Loucy (cell line): ENCODE results near the gene FGF12.

Source experiments
- H2AFZ ChIP-seq: fragments of 200-600 bp; sonication (generic); 2 replicates; pipeline ENCODE4 v1.6.0; 2016; ENCODE audit warnings: antibody characterized with exemption, mild to moderate bottlenecking, low read length, moderate library complexity
- H3F3A ChIP-seq: fragments of 200-600 bp; 2 replicates; pipeline ENCODE4 v1.6.0; 2016; ENCODE audit warnings: antibody characterized with exemption, low read depth, mild to moderate bottlenecking
- H3K27me3 ChIP-seq: fragments of 200-600 bp; sonication (generic); 2 replicates; pipeline ENCODE4 v1.6.1; 2014; ENCODE audit warnings: low read length, mild to moderate bottlenecking; ENCODE audit not compliant: insufficient read depth, poor library complexity, severe bottlenecking
- H3K36me3 ChIP-seq: fragments of 200-600 bp; sonication (generic); 2 replicates; pipeline ENCODE4 v1.6.1; 2016; ENCODE audit warnings: low read length; ENCODE audit not compliant: insufficient read depth
- H3K4me1 ChIP-seq: fragments of 200-600 bp; sonication (generic); 2 replicates; pipeline ENCODE4 v1.5.1; 2014; ENCODE audit warnings: low read length, mild to moderate bottlenecking; ENCODE audit not compliant: insufficient read depth, poor library complexity, severe bottlenecking
- H3K4me2 ChIP-seq: fragments of 200-600 bp; sonication (generic); 2 replicates; pipeline ENCODE4 v1.6.0; 2014; ENCODE audit warnings: antibody characterized with exemption, low read length, low read depth, mild to moderate bottlenecking; ENCODE audit not compliant: poor library complexity, severe bottlenecking
- H3K4me3 ChIP-seq: fragments of 200-600 bp; sonication (generic); 2 replicates; pipeline ENCODE4 v1.5.1; 2014; ENCODE audit warnings: low read length, mild to moderate bottlenecking, mixed read lengths; ENCODE audit not compliant: poor library complexity, severe bottlenecking
- H3K79me2 ChIP-seq: fragments of 200-600 bp; sonication (generic); 2 replicates; pipeline ENCODE4 v1.6.1; 2014; ENCODE audit warnings: low read length; ENCODE audit not compliant: insufficient read depth
- H3K9ac ChIP-seq: fragments of 200-600 bp; sonication (generic); 2 replicates; pipeline ENCODE4 v1.6.0; 2014; ENCODE audit warnings: mild to moderate bottlenecking, low read depth, low read length, moderate library complexity; ENCODE audit not compliant: poor library complexity, severe bottlenecking
- H3K9me2 ChIP-seq: fragments of 200-600 bp; sonication (generic); replicated peaks from 2 replicates; pipeline ENCODE4 v1.6.1; 2016; ENCODE audit warnings: low read depth, low read length, mixed read lengths
- H3K9me3 ChIP-seq: fragments of 200-600 bp; sonication (generic); 2 replicates; pipeline ENCODE4 v1.6.1; 2014; ENCODE audit warnings: mild to moderate bottlenecking, antibody characterized with exemption, low read length, low read depth; ENCODE audit not compliant: insufficient read depth
- H4K20me1 ChIP-seq: fragments of 200-600 bp; sonication (generic); 2 replicates; pipeline ENCODE4 v1.6.0; 2014; ENCODE audit warnings: antibody characterized with exemption, low read length, mild to moderate bottlenecking; ENCODE audit not compliant: insufficient read depth, poor library complexity, severe bottlenecking
- CTCF ChIP-seq: fragments of 200-600 bp; sonication (generic); conservative IDR thresholded peaks from 2 replicates; pipeline ENCODE4 v1.5.1; 2014; ENCODE audit warnings: mild to moderate bottlenecking, antibody characterized with exemption, low read length
- EZH2phosphoT487 ChIP-seq: fragments of 200-600 bp; IDR thresholded peaks from 2 replicates; pipeline ENCODE4 v1.6.1; 2018; ENCODE audit warnings: antibody characterized with exemption, mild to moderate bottlenecking, moderate library complexity, borderline replicate concordance

FGF12 gene

GRCh38 chr3:192629429-192629828 is 97.9 kb downstream of the FGF12 start:
- no peak overlapping the region for H2AFZ ChIP-seq
- no peaks in the 10 kb centered on the region for H3F3A ChIP-seq
- H3K9ac ChIP-seq: no peak overlapping the region

GRCh38 chr3:192621909-192622308 is 105.4 kb downstream of the FGF12 start:
- H3K9me3 ChIP-seq: no peaks in the 10 kb centered on the region
- H3K9ac ChIP-seq: no peak overlapping the region
- no peaks in the 10 kb centered on the region for H3K79me2 ChIP-seq
- TF ChIP-seq EZH2phosphoT487: no peak
- no peak for TF ChIP-seq CTCF
- no peak overlapping the region for H2AFZ ChIP-seq
- H3K27me3 ChIP-seq: no peaks in the 10 kb centered on the region
- H3F3A ChIP-seq: no peaks in the 10 kb centered on the region
- no peaks in the 10 kb centered on the region for H3K4me1 ChIP-seq
- H3K4me2 ChIP-seq: no peak overlapping the region
- no peak overlapping the region for H3K4me3 ChIP-seq
- H4K20me1 ChIP-seq: no peaks in the 10 kb centered on the region
- H3K36me3 ChIP-seq: no peaks in the 10 kb centered on the region
- no peaks in the 10 kb centered on the region for H3K9me2 ChIP-seq

More at GRCh38 chr3:192629429-192629828, 97.9 kb downstream of the FGF12 start:
- Histone ChIP-seq H3K4me2 (no peak overlapping the region), H3K79me2 (no peaks in the 10 kb centered on the region), H3K4me1 (no peaks in the 10 kb centered on the region), H3K36me3 (no peaks in the 10 kb centered on the region), H3K9me3 (no peaks in the 10 kb centered on the region), H3K9me2 (0 out of 2 replicates have a peak, but pooled peaks cover 7% of the 10 kb centered on the region), H3K27me3 (no peaks in the 10 kb centered on the region), H4K20me1 (no peaks in the 10 kb centered on the region), H3K4me3 (no peak overlapping the region)
- TF ChIP-seq EZH2phosphoT487 (no peak), CTCF (no peak)

DNA sequence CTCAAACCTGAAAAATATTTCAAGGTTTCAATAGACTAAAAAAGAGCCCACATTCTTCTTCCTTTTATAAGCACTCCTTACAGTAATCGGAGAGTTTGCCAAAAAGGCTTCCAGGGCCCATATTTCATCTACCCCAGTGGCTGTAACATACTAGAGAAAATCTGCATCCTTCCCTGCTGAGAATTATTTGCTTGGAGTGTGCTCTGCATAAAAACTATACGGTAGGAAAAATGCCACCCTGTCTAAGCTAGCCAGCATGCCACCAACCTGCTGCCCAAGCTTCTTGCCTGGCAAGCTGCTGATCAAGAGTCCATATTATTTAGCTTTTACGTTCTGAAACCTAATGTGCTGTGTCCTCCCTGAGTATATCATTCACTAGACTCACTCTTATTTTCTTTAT is 107.1 kb downstream of the FGF12 start:
- H3F3A ChIP-seq: no peaks in the 10 kb centered on the region
- H3K27me3 ChIP-seq: no peaks in the 10 kb centered on the region
- H3K4me2 ChIP-seq: no peak overlapping the region
- no peaks in the 10 kb centered on the region for H3K79me2 ChIP-seq
- H3K9ac ChIP-seq: no peak overlapping the region
- no peaks in the 10 kb centered on the region for H3K36me3 ChIP-seq
- TF ChIP-seq EZH2phosphoT487: no peak
- H2AFZ ChIP-seq: no peak overlapping the region
- H4K20me1 ChIP-seq: no peaks in the 10 kb centered on the region
- H3K9me2 ChIP-seq: no peaks in the 10 kb centered on the region
- no peaks in the 10 kb centered on the region for H3K9me3 ChIP-seq
- no peaks in the 10 kb centered on the region for H3K4me1 ChIP-seq
- H3K4me3 ChIP-seq: no peak overlapping the region

DNA sequence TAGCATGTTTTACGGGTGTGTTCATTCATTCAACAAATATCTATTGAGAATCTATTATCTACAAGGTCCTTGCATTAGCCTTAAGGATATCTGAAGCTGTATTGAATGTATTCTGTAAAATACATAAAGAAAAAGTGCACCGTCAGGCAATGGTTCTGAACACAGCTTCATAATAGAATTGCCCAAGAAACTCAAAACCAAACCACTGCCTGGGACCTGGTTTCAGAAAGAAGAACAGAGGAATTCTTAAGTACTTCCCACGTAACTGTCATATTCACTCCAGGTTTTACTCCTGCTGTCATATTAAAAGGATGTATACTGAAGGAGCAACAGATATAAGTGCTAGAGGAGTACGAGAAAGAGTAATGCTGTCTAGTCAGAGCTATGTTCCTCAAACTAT is 115.9 kb downstream of the FGF12 start:
- H3K9ac ChIP-seq: no peak overlapping the region
- H4K20me1 ChIP-seq: no peaks in the 10 kb centered on the region
- no peaks in the 10 kb centered on the region for H3K79me2 ChIP-seq
- no peaks in the 10 kb centered on the region for H3K4me1 ChIP-seq
- no peak overlapping the region for H3K4me2 ChIP-seq
- H3F3A ChIP-seq: no peaks in the 10 kb centered on the region
- no peaks in the 10 kb centered on the region for H3K9me2 ChIP-seq
- no peaks in the 10 kb centered on the region for H3K9me3 ChIP-seq
- no peak overlapping the region for H3K4me3 ChIP-seq
- no peak overlapping the region for H2AFZ ChIP-seq
- no peaks in the 10 kb centered on the region for H3K36me3 ChIP-seq
- H3K27me3 ChIP-seq: no peaks in the 10 kb centered on the region
- TF ChIP-seq EZH2phosphoT487: no peak
- no peak for TF ChIP-seq CTCF
